Liver (tissue), 9 donors: ENCODE results near the gene LINC00305. TPM values are rescaled to one million over a fixed set of nuclear protein-coding genes. Genes with fewer than 3 reads are reported as not detected.

Experiments
- DNase-seq: peaks from one replicate; pipeline ENCODE4 v3.0.0-alpha.2; 2017; ENCODE audit warnings: low spot score
- H3K27ac ChIP-seq, 2 donors: one replicate each; pipeline ENCODE4 v1.7.0; 2013; ENCODE audit warnings: inconsistent platforms in 2 of 2, low read length in 2 of 2, control low read depth in 1 of 2, low read depth in 1 of 2, mild to moderate bottlenecking in 1 of 2
- H3K27me3 ChIP-seq, 4 donors: one replicate each; pipeline versions ENCODE4 v1.6.1 to v1.7.0; 2013; ENCODE audit warnings: low read length in 3 of 4, inconsistent platforms in 1 of 4, mild to moderate bottlenecking in 1 of 4, moderate library complexity in 1 of 4; ENCODE audit not compliant: control insufficient read depth in 4 of 4, insufficient read depth in 4 of 4
- H3K36me3 ChIP-seq, 4 donors: one replicate each; pipeline versions ENCODE4 v1.6.1 to v1.7.0; 2013; ENCODE audit warnings: low read length in 3 of 4, mild to moderate bottlenecking in 3 of 4, low read depth in 1 of 4, moderate library complexity in 1 of 4; ENCODE audit not compliant: control insufficient read depth in 4 of 4, insufficient read depth in 3 of 4
- H3K4me1 ChIP-seq, 4 donors: one replicate each; pipeline versions ENCODE4 v1.6.1 to v1.7.0; 2013; ENCODE audit warnings: low read length in 3 of 4, mild to moderate bottlenecking in 3 of 4, moderate library complexity in 1 of 4; ENCODE audit not compliant: control insufficient read depth in 4 of 4, insufficient read depth in 4 of 4
- H3K4me3 ChIP-seq, 3 donors: one replicate each; pipeline versions ENCODE4 v1.6.1 to v1.7.0; 2013; ENCODE audit warnings: low read length in 3 of 3, control low read depth in 1 of 3, low read depth in 1 of 3, mild to moderate bottlenecking in 1 of 3
- H3K9ac ChIP-seq, 2 donors: one replicate each; pipeline ENCODE4 v1.7.0; 2013; ENCODE audit warnings: low read length in 2 of 2, mild to moderate bottlenecking in 2 of 2, moderate library complexity in 2 of 2, control low read depth in 1 of 2, low read depth in 1 of 2
- H3K9me3 ChIP-seq, 4 donors: one replicate each; pipeline versions ENCODE4 v1.6.1 to v1.7.0; 2013; ENCODE audit warnings: low read length in 3 of 4; ENCODE audit not compliant: control insufficient read depth in 4 of 4
- EGR1 ChIP-seq, 2 donors: IDR thresholded peaks; 2 replicates each; pipeline ENCODE4 v1.6.1; 2016 to 2018; ENCODE audit warnings: antibody characterized with exemption in 2 of 2, low read depth in 2 of 2
- FOXA1 ChIP-seq: IDR thresholded peaks from 2 replicates; pipeline ENCODE4 v1.6.1; 2016; ENCODE audit warnings: antibody characterized with exemption
- FOXA2 ChIP-seq: IDR thresholded peaks from 2 replicates; pipeline ENCODE4 v1.6.1; 2016; ENCODE audit warnings: antibody characterized with exemption
- GABPA ChIP-seq, 2 donors: IDR thresholded peaks in 1 of 2; conservative IDR thresholded peaks in 1 of 2; 2 replicates each; pipeline ENCODE4 v1.6.1; 2016; ENCODE audit warnings: antibody characterized with exemption in 2 of 2, mild to moderate bottlenecking in 1 of 2, moderate library complexity in 1 of 2
- HNF4A ChIP-seq, 2 donors: conservative IDR thresholded peaks; 2 replicates each; pipeline ENCODE4 v1.6.1; 2016; ENCODE audit warnings: antibody characterized with exemption in 2 of 2, mild to moderate bottlenecking in 2 of 2
- HNF4G ChIP-seq: IDR thresholded peaks from 2 replicates; pipeline ENCODE4 v1.6.1; 2016; ENCODE audit warnings: antibody characterized with exemption
- JUND ChIP-seq, 2 donors: IDR thresholded peaks; 2 replicates each; pipeline ENCODE4 v1.6.1; 2016; ENCODE audit warnings: antibody characterized with exemption in 2 of 2
- NR2F2 ChIP-seq: IDR thresholded peaks from 2 replicates; pipeline ENCODE4 v1.6.1; 2016; ENCODE audit warnings: antibody characterized with exemption
- RAD21 ChIP-seq, 2 donors: IDR thresholded peaks; 2 replicates each; pipeline ENCODE4 v1.6.1; 2016; ENCODE audit warnings: antibody characterized with exemption in 2 of 2, mild to moderate bottlenecking in 2 of 2
- REST ChIP-seq: IDR thresholded peaks from 2 replicates; pipeline ENCODE4 v1.6.1; 2016; ENCODE audit warnings: antibody characterized with exemption, mild to moderate bottlenecking
- RXRA ChIP-seq, 2 donors: IDR thresholded peaks; 2 replicates each; pipeline ENCODE4 v1.6.1; 2017 to 2018; ENCODE audit warnings: antibody characterized with exemption in 2 of 2, mild to moderate bottlenecking in 1 of 2
- SP1 ChIP-seq: IDR thresholded peaks from 2 replicates; pipeline ENCODE4 v1.6.1; 2018; ENCODE audit warnings: antibody characterized with exemption, mild to moderate bottlenecking
- TAF1 ChIP-seq: conservative IDR thresholded peaks from 2 replicates; pipeline ENCODE4 v1.6.1; 2016; ENCODE audit warnings: antibody characterized with exemption, mild to moderate bottlenecking
- YY1 ChIP-seq: IDR thresholded peaks from 2 replicates; pipeline ENCODE4 v1.6.1; 2016; ENCODE audit warnings: antibody characterized with exemption, mild to moderate bottlenecking
- WGBS: extraction: QIAGEN DNeasy Blood & Tissue Kit; methylation state at CpG from one replicate; pipeline ENCODE4 v1.1.7; 2013; 5-methylcytosine and 5-hydroxymethylcytosine counted together
- polyA plus RNA-seq, 2 donors: library from polyadenylated mRNA; stranded (reverse) in 1 of 2; unstranded in 1 of 2; fragments of 200-250 nt in 1 of 2; fragments of >200 nt in 1 of 2; fragmentation: Nextera tagmentation in 1 of 2; extraction: Ambion mirVana in 1 of 2; gene quantifications; one replicate each; pipeline versions ENCODE4 v1.2.1 to v1.2.3, GENCODE V29; 2013 to 2015
- total RNA-seq, 2 donors: library from RNA; depleted of rRNA; stranded (reverse); fragments of >200 nt; gene quantifications; one replicate each; pipeline ENCODE4 v1.2.3, GENCODE V29; 2014
- TF ChIP-seq, protein P1 (sequence below): IDR thresholded peaks from 2 replicates; pipeline ENCODE4 v1.6.1; 2016; ENCODE audit warnings: antibody characterized with exemption
- TF ChIP-seq, protein P2 (sequence below): IDR thresholded peaks from 2 replicates; pipeline ENCODE4 v1.6.1; 2016; ENCODE audit warnings: antibody characterized with exemption
- TF ChIP-seq, protein P3 (sequence below): fragments of 150-350 bp; IDR thresholded peaks from 2 replicates; pipeline ENCODE4 v1.5.1; 2017; ENCODE audit warnings: improper control_type of control experiment, low read depth, low read length; ENCODE audit not compliant: missing input control
- donor health status: healthy.
- donor health status: healthy.
- donor health status: healthy.
- donor health status: healthy.
- donor health status: healthy.

The LINC00305 gene
- total and polyA plus RNA-seq, 4 donors = 0.84 TPM; not detected in 3

DNA sequence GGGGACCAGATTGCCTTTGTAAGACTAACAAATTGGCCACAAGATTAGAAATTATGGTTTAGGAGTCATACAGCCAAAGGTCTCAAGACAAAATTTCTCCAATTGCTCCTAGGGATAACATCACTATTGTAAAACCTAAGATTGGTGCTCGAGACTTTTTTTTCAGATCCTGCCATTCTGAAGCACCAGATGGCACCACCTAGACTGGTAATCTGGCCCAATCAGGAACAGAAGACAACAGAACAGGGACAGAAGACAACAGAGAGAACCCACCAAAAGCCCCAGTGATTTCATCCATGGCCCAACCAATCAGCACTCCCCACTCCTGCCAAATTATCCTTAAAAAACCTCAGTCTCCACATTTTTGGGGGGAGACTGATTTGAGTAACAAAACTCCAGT lies 66.8 kb downstream of the LINC00305 start:
- H3K9ac ChIP-seq = no peak overlapping the region
- no peak overlapping the region for H3K4me3 ChIP-seq
- no peaks in the 10 kb centered on the region for H3K9me3 ChIP-seq
- no peak overlapping the region for H3K27ac ChIP-seq
- no peaks in the 10 kb centered on the region for H3K27me3 ChIP-seq
- no peak for DNase-seq
- no peaks in the 10 kb centered on the region for H3K4me1 ChIP-seq
- WGBS = 77% methylated on average over 1 of the region's 1 CpG
- TF ChIP-seq TAF1 = no peak
- no peak for TF ChIP-seq YY1
- no peak for TF ChIP-seq RAD21 (IDR thresholded peaks at IDR 0.05)
- TF ChIP-seq, protein P1, sequence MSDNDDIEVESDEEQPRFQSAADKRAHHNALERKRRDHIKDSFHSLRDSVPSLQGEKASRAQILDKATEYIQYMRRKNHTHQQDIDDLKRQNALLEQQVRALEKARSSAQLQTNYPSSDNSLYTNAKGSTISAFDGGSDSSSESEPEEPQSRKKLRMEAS = no peak
- TF ChIP-seq, protein P2, sequence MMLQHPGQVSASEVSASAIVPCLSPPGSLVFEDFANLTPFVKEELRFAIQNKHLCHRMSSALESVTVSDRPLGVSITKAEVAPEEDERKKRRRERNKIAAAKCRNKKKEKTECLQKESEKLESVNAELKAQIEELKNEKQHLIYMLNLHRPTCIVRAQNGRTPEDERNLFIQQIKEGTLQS = no peak
- no peak for TF ChIP-seq FOXA1
- TF ChIP-seq EGR1 (IDR thresholded peaks at IDR 0.05; ENCODE audit: low read depth in 2 of 2) = no peak
- TF ChIP-seq SP1 = no peak
- TF ChIP-seq, protein P3, sequence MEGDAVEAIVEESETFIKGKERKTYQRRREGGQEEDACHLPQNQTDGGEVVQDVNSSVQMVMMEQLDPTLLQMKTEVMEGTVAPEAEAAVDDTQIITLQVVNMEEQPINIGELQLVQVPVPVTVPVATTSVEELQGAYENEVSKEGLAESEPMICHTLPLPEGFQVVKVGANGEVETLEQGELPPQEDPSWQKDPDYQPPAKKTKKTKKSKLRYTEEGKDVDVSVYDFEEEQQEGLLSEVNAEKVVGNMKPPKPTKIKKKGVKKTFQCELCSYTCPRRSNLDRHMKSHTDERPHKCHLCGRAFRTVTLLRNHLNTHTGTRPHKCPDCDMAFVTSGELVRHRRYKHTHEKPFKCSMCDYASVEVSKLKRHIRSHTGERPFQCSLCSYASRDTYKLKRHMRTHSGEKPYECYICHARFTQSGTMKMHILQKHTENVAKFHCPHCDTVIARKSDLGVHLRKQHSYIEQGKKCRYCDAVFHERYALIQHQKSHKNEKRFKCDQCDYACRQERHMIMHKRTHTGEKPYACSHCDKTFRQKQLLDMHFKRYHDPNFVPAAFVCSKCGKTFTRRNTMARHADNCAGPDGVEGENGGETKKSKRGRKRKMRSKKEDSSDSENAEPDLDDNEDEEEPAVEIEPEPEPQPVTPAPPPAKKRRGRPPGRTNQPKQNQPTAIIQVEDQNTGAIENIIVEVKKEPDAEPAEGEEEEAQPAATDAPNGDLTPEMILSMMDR = no peak
- TF ChIP-seq HNF4G = no peak
- TF ChIP-seq NR2F2 = no peak
- no peak for TF ChIP-seq HNF4A (conservative IDR thresholded peaks at IDR 0.05)
- TF ChIP-seq GABPA (IDR thresholded peaks at IDR 0.05 in 1 of 2, conservative IDR thresholded peaks at IDR 0.05 in 1 of 2) = no peak
- no peak for TF ChIP-seq JUND (IDR thresholded peaks at IDR 0.05)
- TF ChIP-seq RXRA (IDR thresholded peaks at IDR 0.05) = no peak
- TF ChIP-seq FOXA2 = no peak
- TF ChIP-seq REST = no peak
- no peaks in the 10 kb centered on the region for H3K36me3 ChIP-seq

DNA sequence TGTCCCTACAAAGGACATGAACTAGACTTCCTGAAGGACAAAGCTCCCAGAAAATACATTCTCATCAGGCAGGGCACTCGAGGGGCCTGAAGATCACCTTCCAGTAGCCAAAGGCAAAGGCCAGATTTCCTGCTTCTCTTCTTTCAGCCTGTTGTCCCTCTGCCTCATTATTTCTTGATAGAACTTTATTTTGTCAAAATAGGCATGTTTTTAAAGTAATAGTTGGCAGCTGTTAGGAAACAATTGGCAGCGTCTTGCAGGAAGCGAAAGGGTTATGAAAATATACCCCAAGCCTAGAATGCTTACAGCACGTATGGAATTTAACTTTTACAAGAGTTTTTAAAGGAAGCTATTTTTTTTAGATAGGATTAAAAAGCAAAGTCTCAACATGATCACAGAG lies 74.9 kb downstream of the LINC00305 start:
- no peak for DNase-seq
- Histone ChIP-seq H3K9ac (no peak overlapping the region), H3K36me3 (no peaks in the 10 kb centered on the region), H3K27ac (no peak overlapping the region), H3K4me1 (no peaks in the 10 kb centered on the region), H3K9me3 (no peaks in the 10 kb centered on the region), H3K4me3 (no peak overlapping the region), H3K27me3 (no peaks in the 10 kb centered on the region)
- TF ChIP-seq HNF4A (conservative IDR thresholded peaks at IDR 0.05) = no peak
- no peak for TF ChIP-seq RXRA (IDR thresholded peaks at IDR 0.05)
- TF ChIP-seq, protein P2 = no peak
- TF ChIP-seq, protein P1 = no peak
- no peak for TF ChIP-seq FOXA1
- TF ChIP-seq TAF1 = no peak
- TF ChIP-seq EGR1 (IDR thresholded peaks at IDR 0.05; ENCODE audit: low read depth in 2 of 2) = no peak
- TF ChIP-seq NR2F2 = no peak
- 62% methylated on average over 4 of the region's 4 CpGs for WGBS
